HEK293 (cell line): ENCODE data around the gene PEX14.

Source experiments
- CTCF ChIA-PET: fragments of 350-600 bp; formaldehyde crosslinking; extraction: SDS; loops from one replicate; lab custom pipeline; 2021; ENCODE audit warnings: antibody characterized with exemption; lab: Yijun Ruan, JAX
- POLR2A ChIA-PET: fragments of 300-600 bp; formaldehyde crosslinking; extraction: SDS; loops from one replicate; lab custom pipeline; 2020; ENCODE audit warnings: antibody characterized with exemption, inconsistent platforms; lab: Yijun Ruan, JAX
- H3K27ac ChIP-seq: fragments of 200-500 bp; sonication (Bioruptor generic); 2 replicates; pipeline ENCODE4 v1.5.1; 2014; ENCODE audit warnings: low read depth, low read length, control low read depth, inconsistent platforms; ENCODE audit errors: extremely low read depth
- H3K36me3 ChIP-seq, 2 experiments: fragments of 200-500 bp in 1 of 2; sonication (Bioruptor generic) in 1 of 2; 1 replicate in 1 of 2; 2 replicates in 1 of 2; pipeline ENCODE4 v1.5.1; 2014 to 2017; ENCODE audit warnings: inconsistent platforms in 2 of 2, low read length in 2 of 2; ENCODE audit not compliant: control insufficient read depth in 2 of 2, insufficient read depth in 1 of 2
- H3K4me1 ChIP-seq: fragments of 200-500 bp; sonication (Bioruptor generic); 2 replicates; pipeline ENCODE4 v1.5.1; 2014; ENCODE audit warnings: mild to moderate bottlenecking, low read length, inconsistent platforms; ENCODE audit not compliant: control insufficient read depth, insufficient read depth
- H3K4me3 ChIP-seq: 2 replicates; pipeline ENCODE4 v1.5.1; 2011; ENCODE audit warnings: low read depth, mild to moderate bottlenecking, control low read depth, low read length, moderate library complexity
- H3K9me3 ChIP-seq: fragments of 200-500 bp; sonication (Bioruptor generic); 2 replicates; pipeline ENCODE4 v1.5.1; 2014; ENCODE audit warnings: low read depth, low read length, inconsistent platforms; ENCODE audit not compliant: control insufficient read depth, insufficient read depth
- ELK4 ChIP-seq: IDR thresholded peaks from 2 replicates; pipeline ENCODE4 v1.6.1; 2011; ENCODE audit warnings: mild to moderate bottlenecking, low read depth, low read length, borderline replicate concordance
- GLIS1 ChIP-seq: fragments of 450-650 bp; formaldehyde crosslinking; IDR thresholded peaks from 2 replicates; pipeline ENCODE4 v1.5.1; 2016; ENCODE audit warnings: missing biosample characterization, missing genetic modification characterization
- HOXA7 ChIP-seq: sonication (generic); formaldehyde crosslinking; IDR thresholded peaks from 2 replicates; pipeline ENCODE4 v1.8.1; 2022; ENCODE audit warnings: missing genetic modification reagents, borderline replicate concordance
- IKZF3 ChIP-seq: fragments of 450-650 bp; IDR thresholded peaks from 2 replicates; pipeline ENCODE4 v1.5.0; 2018; ENCODE audit warnings: missing biosample characterization, mild to moderate bottlenecking, missing genetic modification characterization, moderate library complexity
- KLF17 ChIP-seq: fragments of 450-650 bp; formaldehyde crosslinking; IDR thresholded peaks from 2 replicates; pipeline ENCODE4 v1.5.1; 2016; ENCODE audit warnings: missing biosample characterization, missing genetic modification characterization
- KLF8 ChIP-seq: fragments of 450-650 bp; formaldehyde crosslinking; IDR thresholded peaks from 2 replicates; pipeline ENCODE4 v1.5.1; 2016; ENCODE audit warnings: missing biosample characterization, missing genetic modification characterization
- OSR2 ChIP-seq: fragments of 450-650 bp; formaldehyde crosslinking; IDR thresholded peaks from 2 replicates; pipeline ENCODE4 v1.5.1; 2016; ENCODE audit warnings: missing biosample characterization, missing genetic modification characterization
- OVOL3 ChIP-seq: fragments of 450-650 bp; formaldehyde crosslinking; IDR thresholded peaks from 2 replicates; pipeline ENCODE4 v1.5.1; 2016; ENCODE audit warnings: missing biosample characterization, missing genetic modification characterization
- PRDM1 ChIP-seq: fragments of 450-650 bp; formaldehyde crosslinking; IDR thresholded peaks from 2 replicates; pipeline ENCODE4; 2016; ENCODE audit warnings: missing biosample characterization, missing genetic modification characterization
- SCRT1 ChIP-seq: fragments of 450-650 bp; formaldehyde crosslinking; IDR thresholded peaks from 2 replicates; pipeline ENCODE4 v1.5.1; 2016; ENCODE audit warnings: missing biosample characterization, missing genetic modification characterization, borderline replicate concordance
- SETDB1 ChIP-seq: IDR thresholded peaks from one replicate; pipeline ENCODE4 v1.6.1; 2017; ENCODE audit warnings: mild to moderate bottlenecking, low read length, moderate library complexity, mixed read lengths; ENCODE audit not compliant: insufficient read length
- SP3 ChIP-seq: fragments of 450-650 bp; formaldehyde crosslinking; IDR thresholded peaks from 2 replicates; pipeline ENCODE4 v1.5.1; 2016; ENCODE audit warnings: missing biosample characterization, missing genetic modification characterization
- ZFP41 ChIP-seq: fragments of 450-650 bp; formaldehyde crosslinking; IDR thresholded peaks from 2 replicates; pipeline ENCODE4 v1.5.1; 2016; ENCODE audit warnings: missing biosample characterization, missing genetic modification characterization, borderline replicate concordance
- ZIC2 ChIP-seq: fragments of 450-650 bp; formaldehyde crosslinking; IDR thresholded peaks from 2 replicates; pipeline ENCODE4 v1.5.1; 2016; ENCODE audit warnings: missing biosample characterization, missing genetic modification characterization
- ZNF121 ChIP-seq: fragments of 450-650 bp; formaldehyde crosslinking; IDR thresholded peaks from 2 replicates; pipeline ENCODE4 v1.5.1; 2016; ENCODE audit warnings: missing biosample characterization, missing genetic modification characterization
- ZNF184 ChIP-seq: fragments of 450-650 bp; IDR thresholded peaks from 2 replicates; pipeline ENCODE4 v1.5.1; 2018; ENCODE audit warnings: missing biosample characterization, mild to moderate bottlenecking, missing genetic modification characterization
- ZNF223 ChIP-seq: fragments of 450-650 bp; formaldehyde crosslinking; IDR thresholded peaks from 2 replicates; pipeline ENCODE4 v1.5.1; 2016; ENCODE audit warnings: missing biosample characterization, missing genetic modification characterization
- ZNF366 ChIP-seq: fragments of 450-650 bp; formaldehyde crosslinking; conservative IDR thresholded peaks from 2 replicates; pipeline ENCODE4 v1.5.1; 2016; ENCODE audit warnings: missing biosample characterization, missing genetic modification characterization
- ZNF398 ChIP-seq: fragments of 450-650 bp; formaldehyde crosslinking; IDR thresholded peaks from 2 replicates; pipeline ENCODE4 v1.5.1; 2017; ENCODE audit warnings: missing biosample characterization, missing genetic modification characterization
- ZNF416 ChIP-seq: fragments of 450-650 bp; formaldehyde crosslinking; IDR thresholded peaks from 2 replicates; pipeline ENCODE4 v1.5.1; 2016; ENCODE audit warnings: missing biosample characterization, missing genetic modification characterization
- ZNF510 ChIP-seq: fragments of 450-650 bp; formaldehyde crosslinking; IDR thresholded peaks from 2 replicates; pipeline ENCODE4 v1.5.1; 2018; ENCODE audit warnings: mild to moderate bottlenecking, missing genetic modification characterization, missing biosample characterization; ENCODE audit not compliant: insufficient replicate concordance
- ZNF549 ChIP-seq: fragments of 450-650 bp; IDR thresholded peaks from 2 replicates; pipeline ENCODE4 v1.5.1; 2018; ENCODE audit warnings: missing biosample characterization, missing genetic modification characterization, mild to moderate bottlenecking, inconsistent platforms, moderate library complexity
- ZNF600 ChIP-seq: fragments of 450-650 bp; formaldehyde crosslinking; IDR thresholded peaks from 2 replicates; pipeline ENCODE4 v1.5.1; 2016; ENCODE audit warnings: missing biosample characterization, missing genetic modification characterization
- ZNF621 ChIP-seq: fragments of 450-650 bp; formaldehyde crosslinking; IDR thresholded peaks from 2 replicates; pipeline ENCODE4 v1.5.1; 2017; ENCODE audit warnings: missing biosample characterization, missing genetic modification characterization
- ZNF660 ChIP-seq: fragments of 450-650 bp; IDR thresholded peaks from 2 replicates; pipeline ENCODE4 v1.5.1; 2018; ENCODE audit warnings: missing biosample characterization, mild to moderate bottlenecking, missing genetic modification characterization
- ZNF747 ChIP-seq: fragments of 450-650 bp; formaldehyde crosslinking; IDR thresholded peaks from 2 replicates; pipeline ENCODE4 v1.5.1; 2016; ENCODE audit warnings: missing biosample characterization, missing genetic modification characterization
- ZNF768 ChIP-seq: fragments of 450-650 bp; formaldehyde crosslinking; IDR thresholded peaks from 2 replicates; pipeline ENCODE4 v1.5.1; 2018; ENCODE audit warnings: missing biosample characterization, mild to moderate bottlenecking, missing genetic modification characterization
- ZNF837 ChIP-seq: fragments of 450-650 bp; formaldehyde crosslinking; IDR thresholded peaks from 2 replicates; pipeline ENCODE4 v1.5.1; 2016; ENCODE audit warnings: missing biosample characterization, missing genetic modification characterization
- ZSCAN16 ChIP-seq: fragments of 450-650 bp; formaldehyde crosslinking; IDR thresholded peaks from 2 replicates; pipeline ENCODE4 v1.5.1; 2016; ENCODE audit warnings: missing biosample characterization, missing genetic modification characterization

Gene PEX14

GRCh38 chr1:10459184-10459583 lies 15.6 kb upstream of the PEX14 start (continued):
- 0 out of 2 replicates have a peak, but pooled peaks have one; percentile 36 for TF ChIP-seq ZNF184 (tag by site-specific recombination)
- TF ChIP-seq KLF8 (tag by site-specific recombination): peak; percentile 44; the same call in 1 of the 2 replicates
- TF ChIP-seq ZNF621: no peak
- peak; percentile 80 for TF ChIP-seq ZIC2
- no peak for TF ChIP-seq ELK4
- TF ChIP-seq ZNF366: peak; percentile 60; the same call in 1 of the 2 replicates
- no peak for TF ChIP-seq ZNF510 (tag by site-specific recombination)
- TF ChIP-seq KLF17 (tag by site-specific recombination): 0 out of 2 replicates have a peak, but pooled peaks have one; percentile 21
- no peak for TF ChIP-seq ZNF121
- no peak for TF ChIP-seq ZNF549 (tag by site-specific recombination)
- TF ChIP-seq ZNF600: peak; percentile 56; the same call in 1 of the 2 replicates
- TF ChIP-seq OVOL3 (tag by site-specific recombination): no peak
- peak; percentile 33; the same call in 1 of the 2 replicates for TF ChIP-seq IKZF3 (tag by site-specific recombination)
- peak; percentile 46; the same call in 1 of the 2 replicates for TF ChIP-seq PRDM1 (tag by site-specific recombination)
- TF ChIP-seq ZNF660 (tag by site-specific recombination): peak; percentile 52; the same call in 1 of the 2 replicates
- no peak for TF ChIP-seq SCRT1
- TF ChIP-seq GLIS1 (tag by site-specific recombination): peak; percentile 75
- no peak for TF ChIP-seq ZNF747
- peak; percentile 70 for TF ChIP-seq OSR2 (tag by site-specific recombination)
- no peak for TF ChIP-seq ZFP41 (tag by site-specific recombination)
- TF ChIP-seq SETDB1: no peak
- no peak for TF ChIP-seq SP3
- TF ChIP-seq ZSCAN16 (tag by site-specific recombination): no peak

- Histone ChIP-seq H3K4me1 (no peaks in the 10 kb centered on the region), H3K36me3 (peaks cover 54 to 80% of the 10 kb centered on the region in 2 experiments), H3K9me3 (no peaks in the 10 kb centered on the region), H3K4me3 (no peak overlapping the region), H3K27ac (no peak overlapping the region)
- TF ChIP-seq ZNF416 (tag by site-specific recombination) (no peak), ZNF121 (no peak), ZNF837 (no peak), HOXA7 (CRISPR knock-in tag) (no peak), ZNF768 (tag by site-specific recombination) (no peak), ZNF398 (no peak), ZNF223 (tag by site-specific recombination) (no peak)
- ChIA-PET POLR2A (no interaction called here), CTCF (no interaction called here)
Observed at GRCh38 chr1:10467078-10467477, 7.7 kb upstream of the PEX14 start.
